ENCODE measurements around the gene FBXO11. TPM values are rescaled to one million over a fixed set of nuclear protein-coding genes. Genes with fewer than 3 reads are reported as not detected.

The FBXO11 gene
- total and polyA plus RNA-seq, 10 of the 15 experiments (the other 5 are each of a cell fraction or from before 2014, with no cell fraction given) = 5.9 to 38.9 (median 22.5) TPM

DNA sequence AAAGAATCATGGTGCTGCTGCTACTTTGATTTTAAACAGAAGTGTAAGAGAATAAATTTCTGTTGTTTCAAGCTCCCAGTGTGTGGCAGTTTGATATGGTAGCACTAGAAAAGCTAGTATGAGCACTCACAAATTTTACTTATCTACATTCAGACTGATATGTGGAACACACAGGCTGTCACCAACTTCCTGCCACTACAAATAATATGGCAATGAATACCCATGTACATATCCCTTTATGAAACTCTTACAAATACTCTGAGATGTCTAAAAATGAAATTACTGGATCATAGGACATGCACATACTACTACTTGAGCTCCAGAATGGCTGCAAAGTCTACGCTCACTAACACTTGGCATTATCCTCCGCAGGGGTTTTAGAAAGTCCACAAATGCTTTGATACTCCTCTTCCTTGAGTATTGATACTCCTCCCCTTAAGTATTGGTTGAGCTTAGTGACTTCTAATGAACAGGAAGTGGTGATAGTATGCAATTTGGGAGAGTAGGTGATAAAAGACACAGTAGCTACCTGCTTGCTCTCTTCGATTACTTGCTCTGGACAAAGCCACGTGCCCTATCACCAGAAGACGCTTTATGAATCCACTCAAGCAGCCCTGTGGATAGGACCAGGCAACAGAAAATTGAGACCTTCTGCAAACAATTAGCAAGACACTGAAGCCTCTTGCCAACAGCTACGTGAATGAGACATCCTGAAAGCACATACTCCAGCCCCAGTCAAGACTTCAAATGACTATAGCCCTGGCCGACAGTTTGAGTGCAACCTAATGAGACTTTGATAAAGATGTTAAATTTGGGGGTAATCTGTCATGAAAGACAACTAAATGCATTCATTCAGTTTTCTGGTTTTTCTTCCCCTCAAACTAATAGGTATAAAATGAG lies 35.4 kb downstream of the FBXO11 start (continued):
- TF ChIP-seq, protein P1, sequence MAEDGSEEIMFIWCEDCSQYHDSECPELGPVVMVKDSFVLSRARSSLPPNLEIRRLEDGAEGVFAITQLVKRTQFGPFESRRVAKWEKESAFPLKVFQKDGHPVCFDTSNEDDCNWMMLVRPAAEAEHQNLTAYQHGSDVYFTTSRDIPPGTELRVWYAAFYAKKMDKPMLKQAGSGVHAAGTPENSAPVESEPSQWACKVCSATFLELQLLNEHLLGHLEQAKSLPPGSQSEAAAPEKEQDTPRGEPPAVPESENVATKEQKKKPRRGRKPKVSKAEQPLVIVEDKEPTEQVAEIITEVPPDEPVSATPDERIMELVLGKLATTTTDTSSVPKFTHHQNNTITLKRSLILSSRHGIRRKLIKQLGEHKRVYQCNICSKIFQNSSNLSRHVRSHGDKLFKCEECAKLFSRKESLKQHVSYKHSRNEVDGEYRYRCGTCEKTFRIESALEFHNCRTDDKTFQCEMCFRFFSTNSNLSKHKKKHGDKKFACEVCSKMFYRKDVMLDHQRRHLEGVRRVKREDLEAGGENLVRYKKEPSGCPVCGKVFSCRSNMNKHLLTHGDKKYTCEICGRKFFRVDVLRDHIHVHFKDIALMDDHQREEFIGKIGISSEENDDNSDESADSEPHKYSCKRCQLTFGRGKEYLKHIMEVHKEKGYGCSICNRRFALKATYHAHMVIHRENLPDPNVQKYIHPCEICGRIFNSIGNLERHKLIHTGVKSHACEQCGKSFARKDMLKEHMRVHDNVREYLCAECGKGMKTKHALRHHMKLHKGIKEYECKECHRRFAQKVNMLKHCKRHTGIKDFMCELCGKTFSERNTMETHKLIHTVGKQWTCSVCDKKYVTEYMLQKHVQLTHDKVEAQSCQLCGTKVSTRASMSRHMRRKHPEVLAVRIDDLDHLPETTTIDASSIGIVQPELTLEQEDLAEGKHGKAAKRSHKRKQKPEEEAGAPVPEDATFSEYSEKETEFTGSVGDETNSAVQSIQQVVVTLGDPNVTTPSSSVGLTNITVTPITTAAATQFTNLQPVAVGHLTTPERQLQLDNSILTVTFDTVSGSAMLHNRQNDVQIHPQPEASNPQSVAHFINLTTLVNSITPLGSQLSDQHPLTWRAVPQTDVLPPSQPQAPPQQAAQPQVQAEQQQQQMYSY (CRISPR knock-in tag; IDR thresholded peaks at IDR 0.05) = no peak
- TF ChIP-seq, protein P2, sequence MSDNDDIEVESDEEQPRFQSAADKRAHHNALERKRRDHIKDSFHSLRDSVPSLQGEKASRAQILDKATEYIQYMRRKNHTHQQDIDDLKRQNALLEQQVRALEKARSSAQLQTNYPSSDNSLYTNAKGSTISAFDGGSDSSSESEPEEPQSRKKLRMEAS (IDR thresholded peaks at IDR 0.05; ENCODE audit: low read depth, low read length) = no peak
- TF ChIP-seq TAF1 (IDR thresholded peaks at IDR 0.05; ENCODE audit: borderline replicate concordance, low read depth, low read length) = no peak
- TF ChIP-seq ZNF622 (IDR thresholded peaks at IDR 0.05) = no peak
- TF ChIP-seq BACH1 (IDR thresholded peaks at IDR 0.05; ENCODE audit: borderline replicate concordance) = no peak
- TF ChIP-seq ZNF217 (IDR thresholded peaks at IDR 0.05) = no peak

Data from GM12878 (cell line).